ENCODE data around the gene KLF13. TPM values are rescaled to one million over a fixed set of nuclear protein-coding genes. Genes with fewer than 3 reads are reported as not detected.

KLF13 gene
- total RNA-seq, 1 experiment from 2014 or later = 14.1 TPM

GRCh38 chr15:31402511-31403056 is 75.9 kb downstream of the KLF13 start:
- no peak overlapping the region for H3K4me3 Mint-ChIP-seq (ENCODE audit: low read depth, unreplicated experiment)
- DNase-seq = no peak
- peaks cover 3% of the 10 kb centered on the region for H3K9me3 Mint-ChIP-seq (ENCODE audit: low read depth, unreplicated experiment)
- no peak for TF ChIP-seq CTCF (IDR thresholded peaks at IDR 0.05; ENCODE audit: unreplicated experiment)
- BruUV-seq (replicated peaks) = no TSS peak
- peaks cover 5% of the 10 kb centered on the region for H3K36me3 Mint-ChIP-seq (ENCODE audit: insufficient read depth, unreplicated experiment)
- intact Hi-C loops (cut with micrococcal nuclease; ENCODE audit: unreplicated experiment) = no loop called here
- no peaks in the 10 kb centered on the region for H3K27me3 Mint-ChIP-seq (ENCODE audit: unreplicated experiment)
- H3K4me1 Mint-ChIP-seq (ENCODE audit: low read depth, unreplicated experiment) = peaks cover 22% of the 10 kb centered on the region
- no peak overlapping the region for H3K27ac Mint-ChIP-seq (ENCODE audit: unreplicated experiment)
- CTCF ChIA-PET = no interaction called here

- no TSS peak for BruUV-seq (replicated peaks)
- Mint-ChIP-seq H3K4me3 (ENCODE audit: low read depth, unreplicated experiment) (no peak overlapping the region), H3K9me3 (ENCODE audit: low read depth, unreplicated experiment) (peaks cover 3% of the 10 kb centered on the region), H3K27me3 (ENCODE audit: unreplicated experiment) (no peaks in the 10 kb centered on the region), H3K27ac (ENCODE audit: unreplicated experiment) (no peak overlapping the region), H3K4me1 (ENCODE audit: low read depth, unreplicated experiment) (peaks cover 22% of the 10 kb centered on the region), H3K36me3 (ENCODE audit: insufficient read depth, unreplicated experiment) (peaks cover 5% of the 10 kb centered on the region)
- CTCF ChIA-PET = no interaction called here
- intact Hi-C loops (cut with micrococcal nuclease; ENCODE audit: unreplicated experiment) = no loop called here
- TF ChIP-seq CTCF (IDR thresholded peaks at IDR 0.05; ENCODE audit: unreplicated experiment) = no peak
- DNase-seq = no peak
Measured at GRCh38 chr15:31403096-31403495, 76.5 kb downstream of the KLF13 start.

- H3K4me1 Mint-ChIP-seq (ENCODE audit: low read depth, unreplicated experiment) = peaks cover 22% of the 10 kb centered on the region
- intact Hi-C loops (cut with micrococcal nuclease; ENCODE audit: unreplicated experiment) = no loop called here
- no peak overlapping the region for H3K4me3 Mint-ChIP-seq (ENCODE audit: low read depth, unreplicated experiment)
- H3K9me3 Mint-ChIP-seq (ENCODE audit: low read depth, unreplicated experiment) = peaks cover 3% of the 10 kb centered on the region
- TF ChIP-seq CTCF (IDR thresholded peaks at IDR 0.05; ENCODE audit: unreplicated experiment) = no peak
- H3K27me3 Mint-ChIP-seq (ENCODE audit: unreplicated experiment) = no peaks in the 10 kb centered on the region
- CTCF ChIA-PET = no interaction called here
- no TSS peak for BruUV-seq (replicated peaks)
- H3K36me3 Mint-ChIP-seq (ENCODE audit: insufficient read depth, unreplicated experiment) = peaks cover 5% of the 10 kb centered on the region
- no peak for DNase-seq
- H3K27ac Mint-ChIP-seq (ENCODE audit: unreplicated experiment) = no peak overlapping the region
Measured at GRCh38 chr15:31403606-31404005, 77.0 kb downstream of the KLF13 start.

GRCh38 chr15:31404345-31404744 is 77.7 kb downstream of the KLF13 start:
- Mint-ChIP-seq H3K4me3 (ENCODE audit: low read depth, unreplicated experiment) (no peak overlapping the region), H3K9me3 (ENCODE audit: low read depth, unreplicated experiment) (peaks cover 7% of the 10 kb centered on the region), H3K27ac (ENCODE audit: unreplicated experiment) (no peak overlapping the region), H3K27me3 (ENCODE audit: unreplicated experiment) (no peaks in the 10 kb centered on the region), H3K36me3 (ENCODE audit: insufficient read depth, unreplicated experiment) (peaks cover 5% of the 10 kb centered on the region), H3K4me1 (ENCODE audit: low read depth, unreplicated experiment) (peaks cover 22% of the 10 kb centered on the region)
- intact Hi-C loops (cut with micrococcal nuclease; ENCODE audit: unreplicated experiment) = no loop called here
- no TSS peak for BruUV-seq (replicated peaks)
- DNase-seq = no peak
- no peak for TF ChIP-seq CTCF (IDR thresholded peaks at IDR 0.05; ENCODE audit: unreplicated experiment)
- CTCF ChIA-PET = no interaction called here
